Activated T-cell treated with anti-CD3 and anti-CD28 coated beads, Interleukin-2, amount 50 U/mL, for 1 hour (primary cell): ENCODE data around the gene GJC1.

Experiments used
- DNase-seq: peaks from one replicate; pipeline ENCODE4 v3.0.0-alpha.2; 2020

GJC1 gene

DNA sequence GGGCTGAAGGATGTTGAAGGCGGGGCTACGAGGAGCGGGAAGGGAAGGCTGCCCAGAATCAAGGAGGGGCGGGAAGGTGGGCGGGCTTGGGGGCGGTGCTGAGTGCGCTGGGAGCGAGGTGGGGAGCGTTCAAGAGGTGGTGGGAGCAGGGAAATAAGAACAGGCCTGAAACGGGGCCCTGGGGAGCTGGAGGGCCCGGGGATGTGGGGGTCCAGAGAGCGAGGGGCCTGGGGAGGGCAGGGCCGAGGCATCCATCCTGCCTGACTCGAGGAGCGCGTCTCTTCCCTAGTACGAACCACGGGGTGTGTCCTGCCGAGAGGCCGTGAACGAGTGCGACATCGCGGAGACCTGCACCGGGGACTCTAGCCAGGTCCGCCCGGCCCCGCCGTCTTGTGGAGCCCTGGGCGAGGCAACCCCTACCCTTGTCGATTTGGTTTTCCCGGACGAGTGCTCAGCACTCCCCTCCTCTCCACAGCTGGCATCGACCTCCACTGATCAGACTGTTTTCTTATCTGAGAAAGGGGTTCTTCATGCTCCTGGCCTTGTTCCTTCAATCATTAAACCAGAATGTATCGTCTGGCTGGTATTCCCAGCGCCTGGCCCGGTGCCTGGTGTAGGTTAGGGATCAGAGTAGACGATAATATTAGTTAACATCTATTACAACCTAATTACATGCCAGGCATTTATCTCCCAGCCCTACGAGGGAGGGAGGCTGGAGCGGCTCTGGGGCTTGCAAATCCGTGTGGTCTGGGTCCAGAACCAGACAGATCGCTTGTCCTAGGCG lies 54.1 kb downstream of the GJC1 start:
- DNase-seq, result no peak

DNA sequence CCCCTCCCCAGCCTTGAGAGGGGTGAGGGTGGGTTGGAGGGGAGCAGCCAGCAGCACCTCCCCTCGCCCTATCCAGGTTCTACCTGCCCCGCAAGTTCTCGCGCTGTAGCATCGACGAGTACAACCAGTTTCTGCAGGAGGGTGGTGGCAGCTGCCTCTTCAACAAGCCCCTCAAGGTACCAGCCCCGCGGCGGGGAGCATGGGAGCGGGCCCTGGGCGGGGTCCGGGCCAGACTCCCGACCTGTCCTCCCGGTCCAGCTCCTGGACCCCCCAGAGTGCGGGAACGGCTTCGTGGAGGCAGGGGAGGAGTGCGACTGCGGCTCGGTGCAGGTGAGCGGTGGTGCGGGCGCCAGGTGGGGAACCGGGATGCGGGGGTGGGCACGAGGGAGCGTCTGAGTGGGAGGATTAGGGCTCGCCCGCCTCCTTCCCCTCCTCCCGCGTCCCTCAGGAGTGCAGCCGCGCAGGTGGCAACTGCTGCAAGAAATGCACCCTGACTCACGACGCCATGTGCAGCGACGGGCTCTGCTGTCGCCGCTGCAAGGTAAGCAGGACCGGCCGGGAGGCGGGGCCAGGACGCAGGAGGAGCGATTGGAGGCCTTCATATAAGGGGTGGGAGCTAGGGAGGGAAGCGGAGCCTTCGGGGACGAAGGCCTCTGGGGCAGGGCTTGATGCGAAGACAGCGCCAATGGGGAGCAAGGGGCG lies 54.8 kb downstream of the GJC1 start:
- peak; percentile 98 for DNase-seq

DNA sequence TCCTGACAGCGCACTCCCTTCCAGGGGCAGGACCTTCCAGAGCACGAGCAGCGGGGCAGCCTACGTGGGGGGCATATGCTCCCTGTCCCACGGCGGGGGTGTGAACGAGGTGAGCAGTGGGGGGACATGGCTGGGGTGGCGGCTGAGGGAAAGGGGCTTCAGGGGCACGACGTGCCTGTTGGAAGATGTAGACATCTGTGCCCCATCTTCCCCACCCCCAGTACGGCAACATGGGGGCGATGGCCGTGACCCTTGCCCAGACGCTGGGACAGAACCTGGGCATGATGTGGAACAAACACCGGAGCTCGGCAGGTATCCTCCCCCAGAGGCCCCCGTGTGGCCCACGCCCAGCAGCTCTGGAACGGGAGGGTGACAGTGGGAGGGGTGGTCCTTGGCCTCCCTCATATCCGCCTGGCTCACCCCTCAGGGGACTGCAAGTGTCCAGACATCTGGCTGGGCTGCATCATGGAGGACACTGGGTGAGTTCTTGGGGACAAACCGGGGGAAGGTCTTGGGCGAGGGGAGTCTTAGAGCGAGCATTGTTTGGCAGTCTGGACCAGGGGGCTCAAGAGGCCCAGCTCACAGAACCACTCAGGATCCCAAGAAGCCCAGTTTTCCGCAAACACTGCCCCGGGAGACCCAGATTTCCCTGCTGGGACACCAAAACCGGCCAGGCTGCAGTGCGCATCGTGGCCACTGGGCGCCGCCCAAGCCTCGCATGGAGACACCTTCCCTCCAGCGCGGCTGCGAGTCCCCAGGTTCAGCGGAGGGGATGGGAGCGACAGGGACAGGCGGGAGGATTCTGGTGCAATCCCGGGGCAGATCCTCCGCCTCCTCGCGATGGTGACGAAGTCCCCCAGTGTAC lies 55.6 kb downstream of the GJC1 start:
- DNase-seq, result peak; percentile 93

DNA sequence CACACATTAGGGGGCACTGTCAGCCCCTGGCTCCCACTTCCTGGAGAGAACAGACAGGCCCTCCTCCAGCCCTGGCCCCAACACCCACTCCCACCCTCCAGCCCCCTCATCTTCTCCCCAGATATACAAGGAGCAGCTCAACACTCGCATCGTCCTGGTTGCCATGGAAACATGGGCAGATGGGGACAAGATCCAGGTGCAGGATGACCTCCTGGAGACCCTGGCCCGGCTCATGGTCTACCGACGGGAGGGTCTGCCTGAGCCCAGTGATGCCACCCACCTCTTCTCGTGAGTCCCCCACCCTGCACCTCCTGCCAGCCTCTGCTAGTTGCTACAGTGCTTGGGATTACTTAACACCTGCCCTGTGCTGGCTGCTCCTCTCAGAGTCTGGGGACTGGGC lies 56.9 kb downstream of the GJC1 start:
- DNase-seq, result no peak

DNA sequence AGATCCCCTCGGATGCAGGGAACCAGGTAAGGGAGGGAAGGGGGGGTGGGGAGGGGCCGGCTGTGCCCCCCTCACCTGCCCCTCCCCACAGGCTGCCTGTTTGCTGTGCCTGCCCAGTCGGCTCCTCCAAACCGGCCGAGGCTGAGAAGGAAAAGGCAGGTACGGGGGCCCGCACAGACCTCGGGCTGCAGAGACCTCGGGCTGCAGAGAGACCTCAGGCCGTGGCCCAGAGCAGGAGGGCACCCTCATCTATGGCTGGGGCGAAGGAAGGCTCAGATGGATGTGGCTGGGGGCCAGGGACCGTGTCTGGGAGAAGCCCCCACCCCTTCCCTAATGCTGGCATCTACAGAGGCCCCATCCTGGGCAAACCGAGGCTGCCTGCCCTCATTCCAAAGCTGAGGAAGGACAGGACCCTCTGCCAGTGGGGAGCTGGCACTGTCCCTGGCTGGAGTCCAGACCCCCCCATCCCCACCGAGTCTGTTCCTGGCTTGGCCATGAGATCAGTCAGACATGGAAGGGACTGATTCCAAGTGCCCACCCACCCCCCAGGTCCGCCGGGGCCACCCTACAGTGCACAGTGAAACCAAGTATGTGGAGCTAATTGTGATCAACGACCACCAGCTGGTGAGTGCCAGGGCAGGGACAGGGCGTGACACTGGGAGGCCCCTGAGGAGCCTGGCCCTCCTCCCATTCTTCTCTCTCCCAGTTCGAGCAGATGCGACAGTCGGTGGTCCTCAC lies 57.6 kb downstream of the GJC1 start:
- DNase-seq, result no peak

DNA sequence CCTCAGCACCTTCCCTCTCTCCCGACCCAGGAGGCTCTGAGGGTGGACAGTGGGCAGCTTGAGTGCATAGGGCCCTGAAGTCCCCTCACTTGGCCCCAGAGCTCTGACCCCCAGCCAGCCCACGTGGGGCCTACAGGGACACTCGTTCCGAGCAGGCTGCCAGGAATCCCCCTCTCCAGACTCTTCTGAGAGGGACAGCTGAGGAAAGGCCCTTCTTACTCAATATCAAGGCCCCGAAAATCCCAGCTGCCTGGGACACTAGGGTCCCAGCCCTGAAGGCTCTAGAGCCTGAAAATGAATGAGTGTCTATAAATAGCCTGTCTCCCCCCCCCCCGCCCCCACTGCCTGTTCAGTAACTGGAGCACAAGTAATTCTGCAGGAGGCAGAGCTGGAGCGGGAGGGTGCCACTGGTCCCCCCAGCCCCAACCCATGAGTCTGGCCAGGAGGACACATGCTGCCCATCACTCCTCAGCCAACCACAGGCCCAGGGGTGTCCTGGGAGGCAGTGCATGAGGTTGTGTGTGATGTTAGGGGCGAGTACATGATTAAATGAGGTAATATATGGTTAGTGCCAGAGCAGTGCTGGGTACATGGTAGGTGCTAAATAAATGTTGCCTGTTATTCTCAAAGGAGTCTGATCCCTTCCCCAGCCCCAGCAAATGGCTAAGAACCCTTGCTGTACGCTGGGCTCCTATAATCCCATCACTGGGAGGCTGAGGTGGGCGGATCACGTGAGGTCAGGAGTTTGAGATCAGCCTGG lies 59.7 kb downstream of the GJC1 start:
- no peak for DNase-seq

DNA sequence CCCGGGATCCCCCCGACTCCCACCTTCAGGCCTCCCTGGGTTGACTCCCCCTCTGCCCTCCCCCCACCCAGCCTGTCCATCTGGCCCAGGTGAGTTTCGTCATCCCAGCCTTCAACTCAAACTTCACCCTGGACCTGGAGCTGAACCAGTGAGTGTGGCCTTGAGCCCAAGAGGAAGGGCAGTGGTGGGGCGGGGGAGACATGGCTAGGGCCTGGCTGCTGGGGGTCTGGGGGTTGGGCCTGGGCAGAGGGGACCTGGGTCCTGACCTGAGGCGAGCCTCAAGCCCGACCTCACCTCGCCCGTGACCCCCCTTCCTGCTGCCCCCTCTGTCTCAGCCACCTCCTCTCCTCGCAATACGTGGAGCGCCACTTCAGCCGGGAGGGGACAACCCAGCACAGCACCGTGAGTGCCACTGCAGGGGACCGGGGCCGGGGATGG lies 60.4 kb downstream of the GJC1 start:
- DNase-seq, result no peak

DNA sequence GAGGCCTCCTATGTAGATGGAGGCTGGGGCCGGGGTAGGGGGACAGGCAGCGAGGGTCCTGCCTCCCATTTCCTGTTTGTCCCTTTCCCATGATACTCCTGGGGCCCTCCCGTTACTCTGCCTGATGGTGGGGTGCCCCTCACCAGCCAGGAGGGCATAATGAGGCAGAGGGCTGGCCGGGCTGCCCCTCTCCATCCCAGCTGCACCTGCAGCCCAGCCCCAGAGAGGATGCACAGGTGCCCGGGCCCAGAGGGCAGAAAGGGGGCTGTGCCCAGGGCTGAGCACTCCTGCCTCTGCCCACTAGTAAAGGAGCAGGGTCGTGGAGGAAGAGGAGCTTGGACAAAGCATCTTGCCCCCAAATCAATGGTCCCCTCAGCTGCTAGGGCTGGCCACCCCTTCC lies 60.9 kb downstream of the GJC1 start:
- DNase-seq, result no peak

DNA sequence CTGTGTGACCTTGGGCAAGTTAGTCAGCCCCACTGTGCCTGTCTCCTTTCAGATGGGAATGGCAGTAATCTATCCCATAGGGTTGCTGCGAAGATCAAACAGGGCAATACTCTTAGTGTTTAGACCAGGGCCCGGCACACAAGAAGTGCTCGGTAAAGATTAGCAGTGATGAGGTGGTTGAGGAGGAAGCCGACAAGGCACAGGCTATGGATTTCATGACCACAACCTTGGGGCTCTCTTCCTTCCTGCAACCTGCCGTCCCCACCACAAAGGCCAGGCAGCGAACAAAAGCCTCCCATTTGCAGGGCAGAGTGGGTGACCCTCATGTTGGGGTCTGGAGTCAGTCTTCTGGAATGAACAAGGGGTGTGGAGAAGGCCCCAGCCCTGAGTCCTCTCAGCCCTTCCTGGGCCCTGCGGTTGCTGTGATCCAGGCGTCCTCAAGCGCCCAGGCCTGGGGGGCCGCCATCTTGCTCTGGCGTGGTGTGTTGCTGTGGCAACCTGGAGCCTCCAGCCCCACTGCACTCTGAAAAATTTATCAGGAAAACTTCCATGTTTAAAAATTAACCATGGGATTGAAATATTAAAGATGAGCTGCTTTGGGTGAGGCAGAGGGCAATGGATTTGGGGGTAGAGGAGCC lies 61.5 kb downstream of the GJC1 start:
- DNase-seq, result no peak

DNA sequence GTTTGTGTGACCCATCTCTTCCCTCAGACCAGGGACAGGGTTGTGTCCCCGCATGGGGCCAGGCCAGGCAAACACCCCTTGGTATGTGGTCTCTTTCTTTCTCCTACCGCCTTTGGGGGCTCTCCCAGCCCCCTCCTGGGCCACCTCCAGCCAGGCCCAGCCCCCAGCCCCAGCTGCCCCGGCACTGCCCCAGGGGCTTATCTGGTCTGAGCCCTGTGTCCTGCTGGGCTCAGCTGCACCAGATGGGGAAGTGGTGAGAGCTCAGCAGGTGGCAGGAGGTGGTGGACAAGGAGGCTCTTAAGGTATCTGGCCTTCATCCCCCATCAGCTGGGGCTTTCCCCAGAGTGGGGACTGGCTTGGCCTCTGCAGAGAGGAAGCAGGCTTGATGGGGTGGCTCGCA lies 62.6 kb downstream of the GJC1 start:
- no peak for DNase-seq

DNA sequence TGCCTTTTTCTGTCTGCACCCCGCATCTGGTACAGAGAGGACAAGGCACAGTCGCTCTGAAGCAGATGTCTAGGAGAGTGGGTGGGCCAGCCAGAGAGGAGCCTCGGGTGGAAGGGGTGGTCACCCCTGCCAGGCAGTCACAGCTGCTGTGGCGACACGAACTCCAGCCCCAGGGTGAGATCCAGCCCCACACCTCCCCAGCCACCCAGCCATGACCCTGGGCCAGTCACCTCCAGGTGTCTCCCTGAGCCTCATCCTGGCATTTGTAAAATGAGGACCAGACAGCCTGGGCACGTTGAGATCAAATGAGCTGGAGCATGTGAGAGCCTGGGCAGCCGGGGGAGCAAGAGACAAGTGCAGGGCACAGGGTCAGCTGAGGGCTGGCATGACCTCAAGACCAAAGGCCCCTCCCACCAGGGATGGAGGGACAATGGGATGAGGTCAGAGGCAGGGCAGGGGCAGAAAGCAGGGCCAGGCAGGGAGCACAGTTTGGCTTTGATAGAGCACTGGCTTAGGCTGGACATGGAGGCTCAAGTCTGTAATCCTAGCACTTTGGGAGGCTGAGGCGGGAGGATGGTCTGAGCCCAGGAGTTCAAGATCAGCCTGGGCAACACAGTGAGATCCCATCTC lies 63.6 kb downstream of the GJC1 start:
- DNase-seq, result no peak

DNA sequence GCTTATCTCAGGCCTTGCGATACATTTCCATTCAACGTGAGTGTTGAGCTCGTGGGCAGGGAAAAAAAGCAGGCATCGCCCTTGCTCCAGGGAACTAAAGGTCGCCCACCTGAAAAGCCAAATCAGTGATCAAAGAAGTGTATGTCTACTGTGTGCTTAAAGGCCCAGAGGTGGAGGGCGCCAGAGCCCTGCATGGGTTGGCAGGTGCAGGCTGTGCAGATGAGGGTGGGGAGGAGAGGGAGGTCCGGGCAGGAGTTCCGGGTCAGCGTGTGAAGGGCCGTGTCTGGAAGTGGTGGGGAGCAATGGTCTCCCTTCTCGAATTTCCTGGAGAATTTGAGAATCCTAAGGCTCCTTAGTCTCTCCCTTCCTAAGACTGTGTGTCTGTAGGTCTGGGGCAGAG lies 64.1 kb downstream of the GJC1 start:
- DNase-seq, result no peak

DNA sequence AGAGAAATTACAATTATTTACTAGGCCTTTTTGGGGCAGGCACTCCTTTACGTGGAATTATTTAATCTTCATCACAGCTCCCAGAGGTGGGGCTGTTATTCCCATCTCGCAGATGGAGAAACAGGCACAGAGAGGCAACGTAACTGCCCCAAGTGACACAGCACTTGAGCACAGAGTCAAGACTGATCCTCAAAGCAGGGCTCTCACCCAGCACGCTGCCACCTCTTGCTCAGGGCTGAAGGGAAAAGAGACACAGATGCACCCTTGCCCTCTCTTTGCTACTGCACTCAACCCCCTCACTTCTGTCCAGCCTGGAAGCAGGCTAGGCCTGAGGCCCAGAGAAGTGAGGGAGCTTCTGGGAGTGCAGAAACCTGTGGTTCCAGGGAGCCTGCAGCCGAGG lies 66.9 kb downstream of the GJC1 start:
- no peak for DNase-seq

DNA sequence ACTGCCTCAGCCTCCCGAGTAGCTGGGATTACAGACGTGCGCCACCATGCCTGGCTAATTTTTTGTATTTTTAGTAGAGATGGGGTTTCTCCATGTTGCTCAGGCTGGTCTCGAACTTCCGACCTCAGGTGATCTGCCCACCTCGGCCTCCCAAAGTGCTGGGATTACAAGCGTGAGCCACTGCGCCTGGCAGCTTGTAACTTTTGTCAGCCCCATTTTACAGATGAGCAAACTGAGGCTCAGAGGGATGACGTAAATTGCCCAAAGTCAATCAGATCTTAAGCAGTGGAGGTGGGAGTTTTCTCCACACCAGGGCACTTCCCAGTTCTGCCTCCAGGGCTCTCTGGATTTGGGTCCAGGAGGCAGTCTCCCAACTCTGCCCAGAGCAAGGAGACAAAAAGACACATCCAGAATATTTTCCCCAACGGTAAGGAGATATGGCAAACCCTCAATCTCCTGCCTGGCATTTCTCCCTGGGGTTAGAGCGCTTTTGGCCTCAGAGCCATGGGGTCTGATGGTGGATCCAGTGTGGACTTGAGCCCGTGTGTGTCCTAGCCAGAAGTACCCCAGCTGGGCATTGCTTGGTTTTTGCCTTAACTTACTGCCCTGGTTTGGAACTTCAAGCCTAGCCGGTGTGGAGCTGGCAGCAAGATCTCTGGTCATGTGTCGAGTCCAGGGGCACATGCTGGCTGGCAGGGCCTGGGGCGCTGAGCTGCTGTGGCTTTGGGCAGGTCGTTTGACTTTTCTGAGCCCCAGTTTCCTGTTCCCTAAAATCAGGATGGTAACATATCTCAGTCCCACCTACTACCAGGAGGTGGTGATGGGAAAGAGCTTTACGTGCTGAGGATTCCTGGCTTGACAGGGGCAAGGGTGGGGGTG lies 67.9 kb downstream of the GJC1 start:
- DNase-seq, result no peak

DNA sequence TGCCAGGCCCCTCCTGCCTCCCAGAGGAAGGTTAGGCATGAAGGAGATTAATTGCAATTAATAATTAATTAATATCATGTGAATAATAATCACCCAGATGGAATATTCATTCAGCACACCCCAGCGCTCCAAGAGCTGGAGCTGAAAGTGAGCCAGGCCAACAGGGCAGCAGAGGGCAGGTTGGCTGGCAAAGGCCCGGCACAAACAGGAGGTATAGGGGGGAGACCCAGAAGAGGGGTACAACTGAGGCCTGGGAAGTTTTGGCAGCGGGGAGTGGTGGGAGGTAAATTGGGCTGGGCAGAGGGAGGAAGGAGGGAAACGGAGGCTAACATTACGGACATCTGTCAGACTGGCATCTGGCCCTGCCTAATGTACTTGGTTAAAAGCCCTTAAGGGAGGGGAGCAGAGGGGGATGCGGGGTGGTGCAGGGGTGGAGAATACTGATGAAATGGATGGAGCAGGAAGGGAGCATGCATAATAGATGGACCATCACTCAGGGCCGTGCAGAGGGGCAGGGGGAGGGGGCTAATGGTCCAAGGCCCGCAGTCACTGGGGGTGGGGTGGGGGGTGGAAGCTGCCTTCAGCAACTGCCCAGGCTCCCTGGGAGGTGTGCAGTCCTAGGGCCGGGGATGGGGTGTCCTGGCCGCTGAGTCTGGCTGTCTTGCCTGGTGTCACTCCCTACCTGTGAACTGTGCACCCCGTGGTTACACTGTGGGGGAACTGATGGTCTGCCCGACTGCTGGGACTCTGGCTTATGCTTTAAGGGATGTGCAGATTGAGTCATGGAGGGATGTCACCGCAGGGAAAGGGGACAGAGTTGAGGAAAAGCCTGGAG lies 69.4 kb downstream of the GJC1 start:
- no peak for DNase-seq

DNA sequence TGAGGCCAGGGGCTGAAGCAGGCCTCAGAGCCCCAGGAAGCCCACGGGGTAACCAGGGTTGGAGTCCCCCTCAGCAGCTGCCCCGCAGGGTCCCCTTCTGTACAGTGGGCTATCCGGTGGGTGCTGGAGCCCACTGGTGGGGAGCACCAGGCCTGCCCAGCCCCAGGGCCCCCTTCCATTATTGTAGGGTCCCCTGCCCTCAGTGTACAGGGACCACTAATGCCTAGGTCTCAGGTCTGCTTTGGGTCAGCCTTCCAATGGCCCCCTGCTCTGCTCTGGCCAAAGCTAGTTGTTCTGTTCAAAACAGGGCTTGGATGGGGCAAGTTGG lies 70.2 kb downstream of the GJC1 start:
- DNase-seq, result no peak

DNA sequence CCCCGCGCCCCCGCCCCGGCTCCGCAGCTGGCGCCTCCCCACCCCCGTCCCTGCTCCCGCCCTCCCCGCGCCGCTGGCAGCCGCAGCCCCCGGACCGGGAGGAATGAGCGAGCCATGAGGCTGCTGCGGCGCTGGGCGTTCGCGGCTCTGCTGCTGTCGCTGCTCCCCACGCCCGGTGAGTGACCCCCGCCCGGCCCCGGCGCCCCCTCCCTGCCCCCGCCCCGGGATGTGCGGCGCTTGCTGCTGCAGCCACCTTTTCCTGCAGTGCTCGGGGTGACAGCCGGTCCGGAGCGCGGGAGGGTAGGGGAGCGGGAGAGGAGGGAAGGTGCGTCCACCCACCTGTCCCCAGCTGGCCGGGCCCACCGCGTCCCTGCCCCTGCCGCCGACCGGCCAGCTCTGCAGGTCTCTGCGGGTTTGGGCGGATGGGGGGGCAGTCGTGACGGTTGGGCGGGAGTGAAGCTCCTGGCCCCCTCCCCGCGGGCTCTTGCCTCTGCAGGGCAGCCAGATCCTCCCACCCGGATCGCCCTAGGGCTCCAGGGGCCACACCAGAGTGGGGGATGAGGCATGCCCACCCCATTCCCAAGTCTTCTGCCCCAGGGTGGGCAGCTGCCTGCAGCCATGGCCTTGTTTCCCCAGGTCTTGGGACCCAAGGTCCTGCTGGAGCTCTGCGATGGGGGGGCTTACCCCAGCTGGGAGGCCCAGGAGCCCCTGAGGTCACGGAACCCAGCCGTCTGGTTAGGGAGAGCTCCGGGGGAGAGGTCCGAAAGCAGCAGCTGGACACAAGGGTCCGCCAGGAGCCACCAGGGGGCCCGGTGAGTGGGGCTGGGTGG lies 70.8 kb downstream of the GJC1 start:
- DNase-seq, result no peak

DNA sequence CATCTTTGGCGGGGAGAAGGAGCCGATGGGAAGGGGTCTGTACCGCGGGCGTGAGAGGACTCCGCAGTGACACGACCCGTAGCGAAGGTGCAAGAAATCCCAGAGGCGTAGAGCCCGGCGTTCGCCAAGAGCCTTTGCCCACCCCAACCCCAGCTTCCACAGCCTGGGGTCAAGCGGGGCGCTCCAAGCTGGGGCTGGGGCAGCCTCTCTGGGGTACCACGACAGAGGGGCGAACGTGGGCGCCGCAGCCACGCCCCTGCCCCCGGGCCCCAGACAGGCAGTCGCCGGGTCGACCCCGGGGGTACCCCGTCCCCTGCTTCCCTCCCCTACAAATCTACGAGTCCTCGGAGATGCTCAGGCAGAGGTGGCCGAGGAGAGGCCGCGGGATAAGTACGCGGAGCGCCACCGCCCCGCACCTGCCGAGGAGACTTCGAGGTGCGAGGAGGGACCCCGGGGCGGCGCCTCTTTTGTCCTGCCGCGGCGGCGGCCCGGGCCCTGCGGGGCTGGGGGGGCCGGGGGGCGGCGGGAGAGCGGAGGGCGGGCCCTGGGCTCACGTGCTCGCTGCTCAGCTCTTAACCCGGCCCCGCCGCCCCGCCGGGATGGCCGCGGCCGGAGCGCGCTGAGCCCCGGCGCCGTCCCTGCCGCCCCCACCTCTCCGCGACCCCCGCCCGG lies 71.5 kb downstream of the GJC1 start, which contains the start of gene ADAM11:
TSS of gene ADAM11 (plus strand) at position 575 of the 672 bp plus-strand sequence. CDS start 212 bp downstream, outside the sequence.
- peak; percentile 34 for DNase-seq
